ENCODE data around the gene CIC.
A peak's percentile ranks its signal among the peaks of the same experiment; 100 is the strongest.

Gene CIC

GRCh38 chr19:42251572-42252358 is 17.3 kb upstream of the CIC start:
- peak overlapping the region; percentile 2 for H3K4me3 ChIP-seq (ENCODE audit: control insufficient read depth, low read depth, low read length)
- no peak for DNase-seq (ENCODE audit: low read depth)
- TF ChIP-seq, protein P1, sequence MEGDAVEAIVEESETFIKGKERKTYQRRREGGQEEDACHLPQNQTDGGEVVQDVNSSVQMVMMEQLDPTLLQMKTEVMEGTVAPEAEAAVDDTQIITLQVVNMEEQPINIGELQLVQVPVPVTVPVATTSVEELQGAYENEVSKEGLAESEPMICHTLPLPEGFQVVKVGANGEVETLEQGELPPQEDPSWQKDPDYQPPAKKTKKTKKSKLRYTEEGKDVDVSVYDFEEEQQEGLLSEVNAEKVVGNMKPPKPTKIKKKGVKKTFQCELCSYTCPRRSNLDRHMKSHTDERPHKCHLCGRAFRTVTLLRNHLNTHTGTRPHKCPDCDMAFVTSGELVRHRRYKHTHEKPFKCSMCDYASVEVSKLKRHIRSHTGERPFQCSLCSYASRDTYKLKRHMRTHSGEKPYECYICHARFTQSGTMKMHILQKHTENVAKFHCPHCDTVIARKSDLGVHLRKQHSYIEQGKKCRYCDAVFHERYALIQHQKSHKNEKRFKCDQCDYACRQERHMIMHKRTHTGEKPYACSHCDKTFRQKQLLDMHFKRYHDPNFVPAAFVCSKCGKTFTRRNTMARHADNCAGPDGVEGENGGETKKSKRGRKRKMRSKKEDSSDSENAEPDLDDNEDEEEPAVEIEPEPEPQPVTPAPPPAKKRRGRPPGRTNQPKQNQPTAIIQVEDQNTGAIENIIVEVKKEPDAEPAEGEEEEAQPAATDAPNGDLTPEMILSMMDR (conservative IDR thresholded peaks at IDR 0.05; ENCODE audit: control insufficient read depth, insufficient read depth, low read depth, low read length), result no peak

GRCh38 chr19:42252365-42253244 is 16.4 kb upstream of the CIC start:
- H3K4me3 ChIP-seq (ENCODE audit: control insufficient read depth, low read depth, low read length), result peak overlapping the region; percentile 89
- TF ChIP-seq, protein P1 (conservative IDR thresholded peaks at IDR 0.05; ENCODE audit: control insufficient read depth, insufficient read depth, low read depth, low read length), result no peak
- DNase-seq (ENCODE audit: low read depth), result peak; percentile 71

DNA sequence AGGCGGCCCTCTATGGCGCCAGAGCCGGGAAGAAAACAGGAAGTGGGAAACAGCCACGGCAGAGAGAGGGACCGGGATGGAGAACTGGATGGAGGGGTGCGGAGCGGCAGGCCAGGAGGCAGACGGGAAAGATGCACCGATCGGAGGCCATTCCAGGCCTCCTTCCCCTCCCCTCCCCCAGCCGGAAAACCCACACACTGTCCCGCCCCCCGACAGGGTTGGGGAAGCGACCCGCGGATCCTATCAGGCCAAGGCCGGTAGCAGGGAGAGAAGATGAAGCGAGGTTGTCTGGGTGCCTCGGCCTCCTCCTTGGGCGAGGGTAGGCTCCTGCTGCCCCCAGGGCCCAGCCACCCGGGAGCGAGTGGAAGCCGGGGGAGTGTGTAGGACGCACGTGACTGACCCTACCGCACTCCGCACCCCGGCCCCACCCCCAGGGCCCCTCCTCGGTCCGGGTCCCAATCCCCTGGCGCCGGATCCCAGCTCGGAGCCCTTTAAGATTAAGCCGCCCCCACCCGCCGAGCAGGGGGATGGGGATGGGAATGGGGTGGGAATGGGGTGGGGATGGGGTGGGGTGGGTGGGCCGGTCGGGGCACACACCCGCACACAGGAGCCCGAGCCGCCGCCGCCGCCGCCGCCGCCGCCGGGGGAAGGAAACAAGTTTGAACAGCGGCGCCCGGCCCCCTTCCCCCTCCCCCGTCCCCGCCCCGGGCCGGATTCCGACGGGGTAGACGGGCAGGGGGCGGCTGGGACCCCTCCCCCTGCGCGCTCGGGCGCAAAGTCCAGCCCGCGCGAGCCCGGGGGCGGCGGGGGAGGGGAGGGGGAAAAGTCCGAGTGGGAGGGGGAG is 15.6 kb upstream of the CIC start:
- DNase-seq (ENCODE audit: low read depth), result peak; percentile 38
- peak overlapping the region; percentile 89 for H3K4me3 ChIP-seq (ENCODE audit: control insufficient read depth, low read depth, low read length)
- TF ChIP-seq, protein P1 (conservative IDR thresholded peaks at IDR 0.05; ENCODE audit: control insufficient read depth, insufficient read depth, low read depth, low read length), result no peak

DNA sequence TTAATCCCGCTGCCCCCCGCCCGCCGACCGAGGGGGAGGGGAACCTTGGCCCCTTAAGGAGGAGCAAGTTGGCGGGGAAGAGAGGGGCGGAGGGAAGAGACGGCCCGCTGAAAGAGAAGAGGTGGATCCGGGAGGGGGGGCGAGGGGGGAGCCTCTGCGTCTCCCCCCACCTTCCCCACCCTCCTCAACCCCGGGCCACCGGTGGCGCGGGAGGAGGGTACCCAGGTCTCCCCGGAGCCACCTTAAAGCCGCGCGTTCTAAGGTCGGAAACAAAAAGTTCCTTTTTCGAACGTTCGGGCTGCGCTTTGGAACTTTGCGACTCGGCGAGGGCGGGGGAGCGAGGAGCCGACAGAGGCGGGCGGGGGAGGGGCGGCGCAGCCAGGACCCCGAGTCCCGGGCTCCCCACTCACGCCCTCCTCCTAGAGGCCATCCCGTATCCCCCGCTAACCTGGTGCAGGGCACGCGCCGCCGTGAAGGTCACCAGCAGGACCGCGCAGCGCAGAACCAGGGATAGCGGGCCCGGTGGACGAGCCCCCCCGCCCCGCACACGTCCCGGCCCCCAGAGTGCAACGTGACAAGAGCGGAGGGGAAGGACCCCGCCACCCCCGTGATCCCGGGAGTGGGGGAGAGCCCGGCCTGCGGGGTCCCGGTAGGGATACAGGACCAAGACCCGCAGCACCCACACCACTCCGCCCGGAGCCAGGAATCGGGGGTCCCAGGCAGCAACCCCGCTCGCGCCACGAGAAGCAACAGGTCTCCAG is 14.8 kb upstream of the CIC start:
- DNase-seq (ENCODE audit: low read depth), result peak; percentile 41
- TF ChIP-seq, protein P1 (conservative IDR thresholded peaks at IDR 0.05; ENCODE audit: control insufficient read depth, insufficient read depth, low read depth, low read length), result no peak
- peak overlapping the region; percentile 89 for H3K4me3 ChIP-seq (ENCODE audit: control insufficient read depth, low read depth, low read length)

DNA sequence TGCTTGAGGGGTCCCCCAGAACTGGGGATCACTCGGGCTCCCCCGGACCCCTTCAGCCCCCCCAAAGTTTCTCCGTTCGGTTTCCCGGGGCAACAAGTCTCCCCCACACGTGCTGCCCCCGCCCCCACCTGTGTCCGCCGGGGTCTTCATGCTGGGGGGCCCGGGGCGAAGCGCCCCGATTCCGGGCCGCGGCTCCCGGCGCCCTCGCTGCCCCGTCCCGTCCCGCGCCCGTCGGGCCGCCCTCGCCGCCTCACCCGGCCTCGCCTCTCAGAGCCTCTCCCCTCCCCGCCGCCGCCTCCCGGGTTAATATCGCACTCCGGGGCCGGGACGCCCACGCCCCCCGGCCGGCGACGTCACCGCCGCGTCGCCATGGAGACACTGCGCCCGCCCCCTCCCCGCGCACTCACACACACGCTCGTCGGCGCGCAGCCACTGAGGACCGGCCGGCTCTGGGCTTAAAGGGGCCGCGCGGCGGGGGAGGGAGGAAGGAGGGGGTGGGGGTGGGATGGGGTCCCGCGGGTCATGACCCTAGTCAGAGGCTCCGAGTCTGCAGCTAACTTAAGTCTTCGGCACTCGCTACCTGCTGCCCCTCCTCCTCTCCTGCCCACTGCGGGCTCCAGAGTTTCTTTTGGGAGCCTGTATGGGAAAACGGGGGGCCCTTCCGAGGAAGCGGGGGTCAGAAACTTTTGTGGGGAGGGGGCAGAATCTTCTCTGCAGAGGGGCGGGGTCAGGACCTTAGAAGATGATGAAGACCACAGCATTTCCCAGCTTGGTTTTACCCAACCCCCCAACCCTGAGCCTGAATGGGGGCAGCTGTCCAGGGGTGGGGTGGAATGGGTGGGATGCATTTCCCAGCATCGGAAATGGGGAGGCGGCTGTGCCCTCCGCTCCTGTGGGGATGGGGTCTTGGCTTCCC is 13.9 kb upstream of the CIC start, which contains the start of gene ERF:
TSS of gene ERF (minus strand) at position 279 of the 916 bp plus-strand sequence. CDS start at position 150, 129 bp downstream.
- TF ChIP-seq, protein P1 (conservative IDR thresholded peaks at IDR 0.05; ENCODE audit: control insufficient read depth, insufficient read depth, low read depth, low read length), result no peak
- DNase-seq (ENCODE audit: low read depth), result peak; percentile 79
- H3K4me3 ChIP-seq (ENCODE audit: control insufficient read depth, low read depth, low read length), result peak within 1 kb of the TSS; percentile 89

Measured in fibroblast of mammary gland (primary cell).